ENCODE measurements around the gene USP36.
A peak's percentile ranks its signal among the peaks of the same experiment; 100 is the strongest.

The USP36 gene

GRCh38 chr17:78847052-78847451 is 6.4 kb upstream of the USP36 start:
- DNase-seq, result no peak
- Histone ChIP-seq H3K9me3 (replicated peaks; ENCODE audit: insufficient read depth, low read length) (no peaks in the 10 kb centered on the region), H3K9ac (ENCODE audit: low read length) (no peak overlapping the region), H3F3A (ENCODE audit: insufficient read depth, low read length) (0 out of 2 replicates have a peak, but pooled peaks cover 4% of the 10 kb centered on the region), H3K27me3 (replicated peaks; ENCODE audit: insufficient read depth, low read length) (no peaks in the 10 kb centered on the region), H4K20me1 (ENCODE audit: insufficient read depth, low read length) (no peaks in the 10 kb centered on the region), H3K4me3 (ENCODE audit: low read length) (no peak overlapping the region), H3K4me1 (ENCODE audit: low read length) (peaks cover 4% of the 10 kb centered on the region; the same call in 1 of the 2 replicates), H3K36me3 (replicated peaks; ENCODE audit: insufficient read depth, low read length) (no peaks in the 10 kb centered on the region), H3K79me2 (ENCODE audit: low read length) (no peaks in the 10 kb centered on the region), H3K9me2 (replicated peaks; ENCODE audit: insufficient read depth, low read length) (no peaks in the 10 kb centered on the region), H3K4me2 (ENCODE audit: low read depth, low read length) (no peak overlapping the region), H2AFZ (ENCODE audit: low read length) (no peak overlapping the region), H3K27ac (ENCODE audit: low read length) (no peak overlapping the region)
- TF ChIP-seq EZH2phosphoT487 (IDR thresholded peaks at IDR 0.05; ENCODE audit: low read length), result no peak
- no peak for TF ChIP-seq CTCF (IDR thresholded peaks at IDR 0.05; ENCODE audit: low read length)
- no peak for TF ChIP-seq EZH2 (optimal IDR thresholded peaks at IDR 0.05; ENCODE audit: low read depth, low read length)

GRCh38 chr17:78844301-78845005 is 3.8 kb upstream of the USP36 start:
- TF ChIP-seq CTCF (IDR thresholded peaks at IDR 0.05; ENCODE audit: low read length) (no peak), EZH2 (optimal IDR thresholded peaks at IDR 0.05; ENCODE audit: low read depth, low read length) (no peak), EZH2phosphoT487 (IDR thresholded peaks at IDR 0.05; ENCODE audit: low read length) (no peak)

GRCh38 chr17:78842881-78843565 is 2.4 kb upstream of the USP36 start:
- H3F3A ChIP-seq (ENCODE audit: insufficient read depth, low read length), result peaks cover 9% of the 10 kb centered on the region; the same call in 1 of the 2 replicates
- no peak overlapping the region for H2AFZ ChIP-seq (ENCODE audit: low read length)
- H3K4me2 ChIP-seq (ENCODE audit: low read depth, low read length), result no peak overlapping the region
- peak; percentile 66 for DNase-seq
- H3K4me1 ChIP-seq (ENCODE audit: low read length), result peaks cover 17% of the 10 kb centered on the region
- H3K4me3 ChIP-seq (ENCODE audit: low read length), result no peak overlapping the region
- TF ChIP-seq EZH2 (optimal IDR thresholded peaks at IDR 0.05; ENCODE audit: low read depth, low read length) (no peak), CTCF (IDR thresholded peaks at IDR 0.05; ENCODE audit: low read length) (peak; percentile 86)
- no peaks in the 10 kb centered on the region for H3K27me3 ChIP-seq (replicated peaks; ENCODE audit: insufficient read depth, low read length)
- H3K9ac ChIP-seq (ENCODE audit: low read length), result no peak overlapping the region
- H3K36me3 ChIP-seq (replicated peaks; ENCODE audit: insufficient read depth, low read length), result no peaks in the 10 kb centered on the region
- no peaks in the 10 kb centered on the region for H3K9me3 ChIP-seq (replicated peaks; ENCODE audit: insufficient read depth, low read length)
- H3K27ac ChIP-seq (ENCODE audit: low read length), result no peak overlapping the region
- H3K79me2 ChIP-seq (ENCODE audit: low read length), result peaks cover 26% of the 10 kb centered on the region
- 0 out of 2 replicates have a peak, but pooled peaks cover 6% of the 10 kb centered on the region for H4K20me1 ChIP-seq (ENCODE audit: insufficient read depth, low read length)
- H3K9me2 ChIP-seq (replicated peaks; ENCODE audit: insufficient read depth, low read length), result no peaks in the 10 kb centered on the region

More at GRCh38 chr17:78844301-78845005, 3.8 kb upstream of the USP36 start:
- no peak overlapping the region for H3K27ac ChIP-seq (ENCODE audit: low read length)
- H3K9ac ChIP-seq (ENCODE audit: low read length), result no peak overlapping the region
- H3F3A ChIP-seq (ENCODE audit: insufficient read depth, low read length), result peaks cover 9% of the 10 kb centered on the region; the same call in 1 of the 2 replicates
- no peaks in the 10 kb centered on the region for H3K36me3 ChIP-seq (replicated peaks; ENCODE audit: insufficient read depth, low read length)
- H3K4me1 ChIP-seq (ENCODE audit: low read length), result peaks cover 9% of the 10 kb centered on the region
- H4K20me1 ChIP-seq (ENCODE audit: insufficient read depth, low read length), result no peaks in the 10 kb centered on the region
- H3K4me3 ChIP-seq (ENCODE audit: low read length), result no peak overlapping the region
- no peak overlapping the region for H3K4me2 ChIP-seq (ENCODE audit: low read depth, low read length)
- peaks cover 12% of the 10 kb centered on the region for H3K79me2 ChIP-seq (ENCODE audit: low read length)
- DNase-seq, result no peak
- H3K9me2 ChIP-seq (replicated peaks; ENCODE audit: insufficient read depth, low read length), result no peaks in the 10 kb centered on the region
- H3K9me3 ChIP-seq (replicated peaks; ENCODE audit: insufficient read depth, low read length), result no peaks in the 10 kb centered on the region
- no peaks in the 10 kb centered on the region for H3K27me3 ChIP-seq (replicated peaks; ENCODE audit: insufficient read depth, low read length)
- no peak overlapping the region for H2AFZ ChIP-seq (ENCODE audit: low read length)
